ENCODE results near the gene HPSE2.
"Not testable (repeated sequence)": the region's sequence is repeated elsewhere in the genome, so short reads cannot be mapped to it uniquely, and the experiment has no call there.

The HPSE2 gene

GRCh38 chr10:98915911-98916310 is 319.7 kb downstream of the HPSE2 start:
- no peak for DNase-seq

- DNase-seq = no peak
Observed at GRCh38 chr10:98910546-98910945, 325.1 kb downstream of the HPSE2 start.

GRCh38 chr10:98910048-98910447 is 325.6 kb downstream of the HPSE2 start:
- DNase-seq = no peak

GRCh38 chr10:98908868-98909267 is 326.8 kb downstream of the HPSE2 start:
- no peak for DNase-seq

GRCh38 chr10:98908247-98908646 is 327.4 kb downstream of the HPSE2 start:
- not testable (repeated sequence) for DNase-seq

GRCh38 chr10:98901441-98902110 is 334.1 kb downstream of the HPSE2 start:
- DNase-seq = no peak

GRCh38 chr10:98899018-98899417 is 336.6 kb downstream of the HPSE2 start:
- no peak for DNase-seq

- DNase-seq = no peak
Observed at GRCh38 chr10:98892523-98892922, 343.1 kb downstream of the HPSE2 start.

- no peak for DNase-seq
Observed at GRCh38 chr10:98886686-98887085, 349.0 kb downstream of the HPSE2 start.

- DNase-seq = no peak
Observed at GRCh38 chr10:98885378-98885777, 350.3 kb downstream of the HPSE2 start.

- no peak for DNase-seq
Observed at GRCh38 chr10:98881789-98882188, 353.9 kb downstream of the HPSE2 start.

GRCh38 chr10:98880971-98881370 is 354.7 kb downstream of the HPSE2 start:
- no peak for DNase-seq

GRCh38 chr10:98878921-98879320 is 356.7 kb downstream of the HPSE2 start:
- no peak for DNase-seq

GRCh38 chr10:98878418-98878817 is 357.2 kb downstream of the HPSE2 start:
- no peak for DNase-seq

GRCh38 chr10:98861962-98862361 is 373.7 kb downstream of the HPSE2 start:
- DNase-seq = no peak

GRCh38 chr10:98858525-98858924 is 377.1 kb downstream of the HPSE2 start:
- DNase-seq = no peak

- DNase-seq = no peak
Observed at GRCh38 chr10:98855403-98856189, 380.1 kb downstream of the HPSE2 start.

- no peak for DNase-seq
Observed at GRCh38 chr10:98852686-98853085, 383.0 kb downstream of the HPSE2 start.

GRCh38 chr10:98848361-98848760 is 387.3 kb downstream of the HPSE2 start:
- DNase-seq = no peak

- no peak for DNase-seq
Observed at GRCh38 chr10:98846787-98847186, 388.9 kb downstream of the HPSE2 start.

- no peak for DNase-seq
Observed at GRCh38 chr10:98833542-98833941, 402.1 kb downstream of the HPSE2 start.

GRCh38 chr10:98832738-98833137 is 402.9 kb downstream of the HPSE2 start:
- no peak for DNase-seq

- DNase-seq = no peak
Observed at GRCh38 chr10:98832196-98832595, 403.5 kb downstream of the HPSE2 start.

- DNase-seq = no peak
Observed at GRCh38 chr10:98831391-98831790, 404.3 kb downstream of the HPSE2 start.

- no peak for DNase-seq
Observed at GRCh38 chr10:98825741-98826140, 409.9 kb downstream of the HPSE2 start.

Measured in activated CD4-positive, alpha-beta T cell treated with anti-CD3 and anti-CD28 coated beads, Interleukin-10, Interleukin-2, amounts not matched to agents 100 ng/mL and 50 ng/mL, durations not matched to agents 16 hours and 8 hours (primary cell).